GM12878 (cell line): ENCODE results near the gene RBMS3. TPM values are rescaled to one million over a fixed set of nuclear protein-coding genes. Genes with fewer than 3 reads are reported as not detected.

Experiments used
- ATAC-seq: fragments of 200-7000 bp; cut with Tn5 transposase; 3 replicates; pipeline ENCODE4 v1.9.1; 2020; ENCODE audit warnings: mild to moderate bottlenecking, moderate library complexity
- BruUV-seq: library from RNA; stranded (reverse); fragments of 400-500 nt; replicated peaks from 2 replicates; lab custom pipeline; 2021; lab: Mats Ljungman, UMichigan
- CTCF ChIA-PET: fragments of 300-600 bp; sonication (Branson Sonifier 250); formaldehyde crosslinking; extraction: SDS; loops from one replicate; lab custom pipeline; 2021; ENCODE audit warnings: inconsistent platforms; lab: Yijun Ruan, JAX
- POLR2A ChIA-PET: fragments of 350-600 bp; formaldehyde crosslinking; extraction: SDS; loops from one replicate; lab custom pipeline; 2021; ENCODE audit warnings: inconsistent platforms; lab: Charles Lee
- RAD21 ChIA-PET: fragments of 300-600 bp; sonication (Branson Sonifier 250); formaldehyde crosslinking; loops from one replicate; lab custom pipeline; 2023; ENCODE audit warnings: antibody characterized with exemption; ENCODE audit not compliant: unreplicated experiment; lab: Charles Lee
- SMC1A ChIA-PET: fragments of 300-600 bp; sonication (Branson Sonifier 250); formaldehyde crosslinking; loops from one replicate; lab custom pipeline; 2023; ENCODE audit not compliant: unreplicated experiment, uncharacterized antibody; lab: Charles Lee
- DNase-seq: peaks from one replicate; pipeline ENCODE4 v3.0.0-alpha.2; 2011; ENCODE audit warnings: low read depth, low spot score
- FAIRE-seq: peaks from 3 replicates; lab custom pipeline; 2011; peaks lifted over from hg19 to GRCh38; lab: Jason Lieb, UNC
- H2AFZ ChIP-seq: 2 replicates; pipeline ENCODE4 v1.6.0; 2011; ENCODE audit warnings: low read depth, low read length, control low read depth; ENCODE audit not compliant: control insufficient read depth
- H3K27ac ChIP-seq: 2 replicates; pipeline ENCODE4 v1.5.1; 2011; ENCODE audit warnings: control low read depth; ENCODE audit not compliant: control insufficient read depth, insufficient read depth
- H3K27me3 ChIP-seq, 2 experiments: replicated peaks in 1 of 2; 2 replicates each; pipeline versions ENCODE4 v1.6.0 to v1.6.1; 2011; ENCODE audit warnings: low read length in 1 of 2; ENCODE audit not compliant: control insufficient read depth in 2 of 2, insufficient read depth in 2 of 2
- H3K36me3 ChIP-seq, 2 experiments: 2 replicates each; pipeline ENCODE4 v1.5.1; 2011; ENCODE audit warnings: low read length in 1 of 2; ENCODE audit not compliant: control insufficient read depth in 2 of 2, insufficient read depth in 2 of 2
- H3K4me1 ChIP-seq: 2 replicates; pipeline ENCODE4 v1.6.1; 2011; ENCODE audit warnings: mild to moderate bottlenecking, low read length, moderate library complexity, mixed read lengths; ENCODE audit not compliant: control insufficient read depth, insufficient read depth
- H3K4me2 ChIP-seq: 2 replicates; pipeline ENCODE4 v1.6.0; 2011; ENCODE audit warnings: control low read depth; ENCODE audit not compliant: control insufficient read depth, insufficient read depth
- H3K4me3 ChIP-seq: fragments of 200-600 bp; sonication (generic); 2 replicates; pipeline ENCODE4 v1.5.1; 2016
- H3K79me2 ChIP-seq: 2 replicates; pipeline ENCODE4 v1.6.0; 2011; ENCODE audit warnings: low read length; ENCODE audit not compliant: control insufficient read depth, insufficient read depth
- H3K9ac ChIP-seq: 2 replicates; pipeline ENCODE4 v1.8.0; 2011; ENCODE audit warnings: low read length, control low read depth, mixed read lengths; ENCODE audit not compliant: control insufficient read depth, insufficient read depth
- H3K9me3 ChIP-seq: replicated peaks from 3 replicates; pipeline ENCODE4 v1.5.1; 2011; ENCODE audit warnings: mild to moderate bottlenecking, low read length; ENCODE audit not compliant: control insufficient read depth, insufficient read depth
- H4K20me1 ChIP-seq: 2 replicates; pipeline ENCODE4 v1.6.0; 2011; ENCODE audit not compliant: control insufficient read depth, insufficient read depth
- E2F4 ChIP-seq: IDR thresholded peaks from 2 replicates; pipeline ENCODE4 v1.6.1; 2012; ENCODE audit warnings: low read depth, low read length, improper control_type of control experiment
- ELK1 ChIP-seq: IDR thresholded peaks from 2 replicates; pipeline ENCODE4 v1.6.1; 2012; ENCODE audit warnings: low read depth, low read length, improper control_type of control experiment
- FOXK2 ChIP-seq: fragments of 450-650 bp; IDR thresholded peaks from 2 replicates; pipeline ENCODE4 v1.6.1; 2017; ENCODE audit warnings: mild to moderate bottlenecking, moderate library complexity
- HDAC2 ChIP-seq: fragments of 200-600 bp; sonication (generic); IDR thresholded peaks from 2 replicates; pipeline ENCODE4 v1.6.1; 2017
- HDAC6 ChIP-seq: fragments of 200-600 bp; sonication (generic); IDR thresholded peaks from one replicate; pipeline ENCODE4 v1.8.0; 2017; ENCODE audit warnings: antibody characterized with exemption; ENCODE audit not compliant: unreplicated experiment
- HDGF ChIP-seq: fragments of 450-650 bp; IDR thresholded peaks from 2 replicates; pipeline ENCODE4 v1.6.1; 2016; ENCODE audit warnings: antibody characterized with exemption
- IRF4 ChIP-seq: IDR thresholded peaks from 2 replicates; pipeline ENCODE4 v1.6.1; 2011; ENCODE audit warnings: low read depth, low read length
- MYC ChIP-seq: IDR thresholded peaks from 2 replicates; pipeline ENCODE4 v1.6.1; 2011; ENCODE audit warnings: mild to moderate bottlenecking, low read length, moderate library complexity, inconsistent platforms; ENCODE audit not compliant: insufficient read depth, insufficient replicate concordance, insufficient read length, severe bottlenecking
- NFXL1 ChIP-seq: fragments of 450-650 bp; IDR thresholded peaks from 2 replicates; pipeline ENCODE4 v1.6.1; 2017; ENCODE audit warnings: antibody characterized with exemption, mild to moderate bottlenecking, borderline replicate concordance
- SUPT20H ChIP-seq: IDR thresholded peaks from 2 replicates; pipeline ENCODE4 v1.6.1; 2011; ENCODE audit warnings: low read depth, mild to moderate bottlenecking, low read length, moderate library complexity, borderline replicate concordance; ENCODE audit not compliant: control insufficient read depth
- ZNF24 ChIP-seq: fragments of 450-650 bp; IDR thresholded peaks from 2 replicates; pipeline ENCODE4 v1.6.1; 2017; ENCODE audit warnings: antibody characterized with exemption, mild to moderate bottlenecking
- WGBS: methylation state at CpG from one replicate; pipeline ENCODE4 v1.1.6; 2016; ENCODE audit warnings: low lambda C conversion rate; ENCODE audit not compliant: insufficient replicate concordance, insufficient coverage; ENCODE audit errors: missing lambda C conversion rate; 5-methylcytosine and 5-hydroxymethylcytosine counted together
- in situ Hi-C: fragments of 300-500 bp; cut with MboI; formaldehyde crosslinking; loops from 9 replicates; pipeline ENCODE4 v1.14.3; 2018; ENCODE audit warnings: mixed read lengths
- intact Hi-C: fragments of 100-400 bp; cut with micrococcal nuclease; formaldehyde crosslinking; loops from one replicate; pipeline ENCODE4 v1.14.2; 2022; ENCODE audit not compliant: unreplicated experiment
- polyA plus RNA-seq, 11 experiments: library from polyadenylated mRNA; depleted of rRNA in 4 of 11; unstranded in 6 of 11; stranded (reverse) in 5 of 11; fragments of >200 nt; fragmentation: Nextera tagmentation in 4 of 11; fragmentation: Illumina TruSeq in 1 of 11; extraction: Ambion mirVana in 4 of 11; extraction: Trizol in 1 of 11; gene quantifications; 1 replicate in 1 of 11; 2 replicates in 10 of 11; pipeline versions ENCODE4 v1.2.1 to v1.2.3, GENCODE V29; 2011 to 2016; ENCODE audit warnings: inconsistent platforms in 2 of 11, missing spikeins in 2 of 11, low read depth in 1 of 11
- total RNA-seq, 4 experiments: library from RNA; depleted of rRNA in 3 of 4; stranded (reverse); fragments of >200 nt in 3 of 4; fragmentation: Illumina TruSeq in 1 of 4; extraction: Trizol in 1 of 4; gene quantifications; 2 replicates each; pipeline versions ENCODE4 v1.2.1 to v1.2.3, GENCODE V29; 2013 to 2021
- TF ChIP-seq, protein P1 (sequence below): fragments of 450-650 bp; IDR thresholded peaks from 2 replicates; pipeline ENCODE4 v1.6.1; 2017; ENCODE audit warnings: mild to moderate bottlenecking, moderate library complexity
- TF ChIP-seq, protein P2 (sequence below): fragments of 450-650 bp; formaldehyde crosslinking; IDR thresholded peaks from 2 replicates; pipeline ENCODE4 v1.5.0; 2022; ENCODE audit warnings: mild to moderate bottlenecking, missing genetic modification characterization

Gene RBMS3
- total and polyA plus RNA-seq, 10 of the 15 experiments (the other 5 are each of a cell fraction or from before 2014, with no cell fraction given): 0.79 to 4.7 (median 3.1) TPM

DNA sequence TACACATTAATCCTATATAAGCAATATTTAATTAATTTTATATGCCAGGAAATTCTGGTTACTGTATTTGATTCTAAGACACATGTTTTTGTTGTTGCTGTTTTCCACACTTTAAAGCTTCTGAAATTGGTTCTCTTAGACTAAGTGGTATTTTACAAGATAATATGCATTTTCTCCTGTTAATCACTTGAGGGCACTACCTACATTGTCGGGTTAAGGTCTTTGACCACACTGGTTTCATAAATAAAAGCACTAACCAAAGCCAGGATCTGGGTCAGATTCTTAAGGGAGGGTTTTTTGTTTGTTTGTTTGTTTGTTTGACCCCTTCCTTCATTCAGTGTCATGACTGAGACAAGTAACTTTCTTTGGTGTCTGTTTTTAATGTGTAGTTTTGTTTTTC, 590.2 kb downstream of the RBMS3 start:
- no TSS peak for BruUV-seq
- SMC1A ChIA-PET: interaction anchor here (1.1 kb wide), 1 partner anchor 17 kb away, joined by 3 read pairs; no protein-coding TSS in a partner anchor
- no peak for TF ChIP-seq HDAC2
- TF ChIP-seq, protein P1, sequence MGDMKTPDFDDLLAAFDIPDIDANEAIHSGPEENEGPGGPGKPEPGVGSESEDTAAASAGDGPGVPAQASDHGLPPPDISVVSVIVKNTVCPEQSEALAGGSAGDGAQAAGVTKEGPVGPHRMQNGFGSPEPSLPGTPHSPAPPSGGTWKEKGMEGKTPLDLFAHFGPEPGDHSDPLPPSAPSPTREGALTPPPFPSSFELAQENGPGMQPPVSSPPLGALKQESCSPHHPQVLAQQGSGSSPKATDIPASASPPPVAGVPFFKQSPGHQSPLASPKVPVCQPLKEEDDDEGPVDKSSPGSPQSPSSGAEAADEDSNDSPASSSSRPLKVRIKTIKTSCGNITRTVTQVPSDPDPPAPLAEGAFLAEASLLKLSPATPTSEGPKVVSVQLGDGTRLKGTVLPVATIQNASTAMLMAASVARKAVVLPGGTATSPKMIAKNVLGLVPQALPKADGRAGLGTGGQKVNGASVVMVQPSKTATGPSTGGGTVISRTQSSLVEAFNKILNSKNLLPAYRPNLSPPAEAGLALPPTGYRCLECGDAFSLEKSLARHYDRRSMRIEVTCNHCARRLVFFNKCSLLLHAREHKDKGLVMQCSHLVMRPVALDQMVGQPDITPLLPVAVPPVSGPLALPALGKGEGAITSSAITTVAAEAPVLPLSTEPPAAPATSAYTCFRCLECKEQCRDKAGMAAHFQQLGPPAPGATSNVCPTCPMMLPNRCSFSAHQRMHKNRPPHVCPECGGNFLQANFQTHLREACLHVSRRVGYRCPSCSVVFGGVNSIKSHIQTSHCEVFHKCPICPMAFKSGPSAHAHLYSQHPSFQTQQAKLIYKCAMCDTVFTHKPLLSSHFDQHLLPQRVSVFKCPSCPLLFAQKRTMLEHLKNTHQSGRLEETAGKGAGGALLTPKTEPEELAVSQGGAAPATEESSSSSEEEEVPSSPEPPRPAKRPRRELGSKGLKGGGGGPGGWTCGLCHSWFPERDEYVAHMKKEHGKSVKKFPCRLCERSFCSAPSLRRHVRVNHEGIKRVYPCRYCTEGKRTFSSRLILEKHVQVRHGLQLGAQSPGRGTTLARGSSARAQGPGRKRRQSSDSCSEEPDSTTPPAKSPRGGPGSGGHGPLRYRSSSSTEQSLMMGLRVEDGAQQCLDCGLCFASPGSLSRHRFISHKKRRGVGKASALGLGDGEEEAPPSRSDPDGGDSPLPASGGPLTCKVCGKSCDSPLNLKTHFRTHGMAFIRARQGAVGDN: no peak
- no peak for TF ChIP-seq MYC
- TF ChIP-seq SUPT20H: no peak
- no peak for TF ChIP-seq HDGF
- no peak for TF ChIP-seq NFXL1
- TF ChIP-seq FOXK2: no peak
- TF ChIP-seq ZNF24: no peak
- TF ChIP-seq, protein P2, sequence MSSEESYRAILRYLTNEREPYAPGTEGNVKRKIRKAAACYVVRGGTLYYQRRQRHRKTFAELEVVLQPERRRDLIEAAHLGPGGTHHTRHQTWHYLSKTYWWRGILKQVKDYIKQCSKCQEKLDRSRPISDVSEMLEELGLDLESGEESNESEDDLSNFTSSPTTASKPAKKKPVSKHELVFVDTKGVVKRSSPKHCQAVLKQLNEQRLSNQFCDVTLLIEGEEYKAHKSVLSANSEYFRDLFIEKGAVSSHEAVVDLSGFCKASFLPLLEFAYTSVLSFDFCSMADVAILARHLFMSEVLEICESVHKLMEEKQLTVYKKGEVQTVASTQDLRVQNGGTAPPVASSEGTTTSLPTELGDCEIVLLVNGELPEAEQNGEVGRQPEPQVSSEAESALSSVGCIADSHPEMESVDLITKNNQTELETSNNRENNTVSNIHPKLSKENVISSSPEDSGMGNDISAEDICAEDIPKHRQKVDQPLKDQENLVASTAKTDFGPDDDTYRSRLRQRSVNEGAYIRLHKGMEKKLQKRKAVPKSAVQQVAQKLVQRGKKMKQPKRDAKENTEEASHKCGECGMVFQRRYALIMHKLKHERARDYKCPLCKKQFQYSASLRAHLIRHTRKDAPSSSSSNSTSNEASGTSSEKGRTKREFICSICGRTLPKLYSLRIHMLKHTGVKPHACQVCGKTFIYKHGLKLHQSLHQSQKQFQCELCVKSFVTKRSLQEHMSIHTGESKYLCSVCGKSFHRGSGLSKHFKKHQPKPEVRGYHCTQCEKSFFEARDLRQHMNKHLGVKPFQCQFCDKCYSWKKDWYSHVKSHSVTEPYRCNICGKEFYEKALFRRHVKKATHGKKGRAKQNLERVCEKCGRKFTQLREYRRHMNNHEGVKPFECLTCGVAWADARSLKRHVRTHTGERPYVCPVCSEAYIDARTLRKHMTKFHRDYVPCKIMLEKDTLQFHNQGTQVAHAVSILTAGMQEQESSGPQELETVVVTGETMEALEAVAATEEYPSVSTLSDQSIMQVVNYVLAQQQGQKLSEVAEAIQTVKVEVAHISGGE (CRISPR knock-in tag): no peak
- no peak for TF ChIP-seq ELK1
- no peak for TF ChIP-seq E2F4
- no peak for TF ChIP-seq IRF4
- TF ChIP-seq HDAC6: no peak

More for the DNA sequence above, 590.2 kb downstream of the RBMS3 start:
- CTCF ChIA-PET: no interaction called here
- no peaks in the 10 kb centered on the region for H3K4me1 ChIP-seq
- H2AFZ ChIP-seq: no peak overlapping the region
- FAIRE-seq (peak; percentile 57), ATAC-seq (no peak), DNase-seq (no peak)
- no peak overlapping the region for H3K27ac ChIP-seq
- H3K9me3 ChIP-seq: no peaks in the 10 kb centered on the region
- no peaks in the 10 kb centered on the region for H3K27me3 ChIP-seq
- H3K79me2 ChIP-seq: no peaks in the 10 kb centered on the region
- no peaks in the 10 kb centered on the region for H4K20me1 ChIP-seq
- POLR2A ChIA-PET: no interaction called here
- RAD21 ChIA-PET: no interaction called here
- 0% methylated on average over 1 of the region's 1 CpG for WGBS
- no peak overlapping the region for H3K4me2 ChIP-seq
- H3K9ac ChIP-seq: no peak overlapping the region
- intact Hi-C loops (no loop called here), in situ Hi-C loops (no loop called here)
- no peak overlapping the region for H3K4me3 ChIP-seq
- H3K36me3 ChIP-seq: no peaks in the 10 kb centered on the region
